K562 (cell line): ENCODE results near the gene CD70. TPM values are rescaled to one million over a fixed set of nuclear protein-coding genes. Genes with fewer than 3 reads are reported as not detected.
"Not testable (repeated sequence)": the region's sequence is repeated elsewhere in the genome, so short reads cannot be mapped to it uniquely, and the experiment has no call there.

ENCODE experiments used
- ATAC-seq: fragments of 200-7000 bp; cut with Tn5 transposase; 3 replicates; pipeline ENCODE4 v1.9.1; 2020; ENCODE audit warnings: moderate library complexity
- BruUV-seq: library from RNA; stranded (reverse); fragments of 400-500 nt; replicated peaks from 2 replicates; lab custom pipeline; 2021; lab: Mats Ljungman, UMichigan
- CTCF ChIA-PET: fragments of 300-600 bp; formaldehyde crosslinking; extraction: SDS; loops from one replicate; lab custom pipeline; 2021; ENCODE audit warnings: low intra/inter-chr PET ratio; lab: Yijun Ruan, JAX
- POLR2A ChIA-PET: fragments of 300-600, 350-650 bp; sonication (Branson Sonifier 250); formaldehyde crosslinking; extraction: SDS; loops from one replicate; lab custom pipeline; 2021; ENCODE audit warnings: antibody characterized with exemption, inconsistent platforms; lab: Yijun Ruan, JAX
- DNase-seq, 4 experiments: peaks; one replicate each; pipeline versions ENCODE4 v3.0.0 to v3.0.0-alpha.2; 2011 to 2018; ENCODE audit warnings: low spot score in 3 of 4, mixed read lengths in 3 of 4; ENCODE audit errors: extremely low read depth in 1 of 4
- FAIRE-seq: peaks from 2 replicates; lab custom pipeline; 2011; peaks lifted over from hg19 to GRCh38; lab: Jason Lieb, UNC
- H2AFZ ChIP-seq: 2 replicates; pipeline ENCODE4 v1.6.0; 2011; ENCODE audit warnings: low read depth, low read length, control low read depth, inconsistent platforms
- H3K27ac ChIP-seq: fragments of 200-600 bp; 3 replicates; pipeline ENCODE4 v1.8.0; 2011; ENCODE audit warnings: low read depth, mild to moderate bottlenecking, control low read depth, inconsistent platforms, low read length, moderate library complexity, mixed read lengths; ENCODE audit errors: extremely low read depth
- H3K27me3 ChIP-seq, 2 experiments: fragments of 300-600 bp in 1 of 2; 2 replicates in 1 of 2; 3 replicates in 1 of 2; pipeline versions ENCODE4 v1.6.0 to v1.8.0; 2011; ENCODE audit warnings: inconsistent platforms in 2 of 2, low read length in 2 of 2, mild to moderate bottlenecking in 1 of 2, mixed read lengths in 1 of 2, moderate library complexity in 1 of 2; ENCODE audit not compliant: control insufficient read depth in 2 of 2, insufficient read depth in 2 of 2
- H3K36me3 ChIP-seq: fragments of 300-600 bp; 3 replicates; pipeline ENCODE4 v1.8.0; 2011; ENCODE audit warnings: mild to moderate bottlenecking, low read length, inconsistent platforms; ENCODE audit not compliant: control insufficient read depth, insufficient read depth
- H3K4me1 ChIP-seq, 2 experiments: fragments of 200-600 bp in 1 of 2; replicated peaks in 1 of 2; 2 replicates in 1 of 2; 3 replicates in 1 of 2; pipeline versions ENCODE4 v1.5.1 to v1.8.0; 2011; ENCODE audit warnings: inconsistent platforms in 2 of 2, low read length in 2 of 2, mild to moderate bottlenecking in 1 of 2, mixed read lengths in 1 of 2, moderate library complexity in 1 of 2; ENCODE audit not compliant: control insufficient read depth in 2 of 2, insufficient read depth in 2 of 2
- H3K4me2 ChIP-seq: 2 replicates; pipeline ENCODE4 v1.6.1; 2011; ENCODE audit warnings: low read length, control low read depth, inconsistent platforms, mixed read lengths; ENCODE audit not compliant: insufficient read depth
- H3K4me3 ChIP-seq: fragments of 200-600 bp; sonication (generic), shearing (Covaris generic); 2 replicates; pipeline ENCODE4 v1.5.1; 2016; ENCODE audit warnings: control low read depth, inconsistent platforms
- H3K79me2 ChIP-seq: fragments of 200-600 bp; 3 replicates; pipeline ENCODE4 v1.8.0; 2011; ENCODE audit warnings: low read length, inconsistent platforms; ENCODE audit not compliant: control insufficient read depth, insufficient read depth
- H3K9ac ChIP-seq, 2 experiments: 2 replicates each; pipeline versions ENCODE4 v1.6.0 to v1.6.1; 2011; ENCODE audit warnings: low read depth in 2 of 2, low read length in 2 of 2, control low read depth in 1 of 2, inconsistent platforms in 1 of 2, mild to moderate bottlenecking in 1 of 2, mixed read lengths in 1 of 2; ENCODE audit not compliant: insufficient read depth in 1 of 2
- H3K9me1 ChIP-seq: one replicate; pipeline ENCODE4 v1.6.0; 2011; ENCODE audit warnings: inconsistent platforms, mild to moderate bottlenecking, low read length, moderate library complexity; ENCODE audit not compliant: control insufficient read depth, insufficient read depth
- H3K9me3 ChIP-seq: replicated peaks from 2 replicates; pipeline ENCODE4 v1.5.1; 2011; ENCODE audit warnings: low read depth, low read length, inconsistent platforms; ENCODE audit not compliant: control insufficient read depth, insufficient read depth
- H4K20me1 ChIP-seq: replicated peaks from 2 replicates; pipeline ENCODE4 v1.6.1; 2011; ENCODE audit warnings: low read length, inconsistent platforms, mixed read lengths; ENCODE audit not compliant: control insufficient read depth, insufficient read depth
- PRMT5 ChIP-seq: sonication (generic); formaldehyde crosslinking; IDR thresholded peaks from 2 replicates; pipeline ENCODE4 v1.5.0; 2020; ENCODE audit warnings: missing genetic modification reagents
- SRSF9 ChIP-seq: fragments of 200-400 bp; formaldehyde crosslinking; IDR thresholded peaks from 2 replicates; pipeline ENCODE4 v1.6.1; 2017; ENCODE audit warnings: low read depth, low read length, borderline replicate concordance
- XRCC5 ChIP-seq: fragments of 200-400 bp; formaldehyde crosslinking; IDR thresholded peaks from 2 replicates; pipeline ENCODE4 v1.6.1; 2017; ENCODE audit warnings: low read depth, mild to moderate bottlenecking, low read length
- ZBTB8A ChIP-seq: fragments of 450-650 bp; IDR thresholded peaks from 2 replicates; pipeline ENCODE4 v1.6.1; 2018; ENCODE audit warnings: mild to moderate bottlenecking, moderate library complexity; ENCODE audit not compliant: partially characterized antibody
- WGBS: fragments of 100-300 bp; shearing (Covaris generic); methylation state at CpG from one replicate; pipeline ENCODE4 v1.1.6; 2016; ENCODE audit warnings: low coverage, mixed read lengths; ENCODE audit not compliant: insufficient coverage; ENCODE audit errors: missing lambda C conversion rate; 5-methylcytosine and 5-hydroxymethylcytosine counted together
- in situ Hi-C: fragments of 300-500 bp; cut with MboI; formaldehyde crosslinking; loops from 4 replicates; pipeline ENCODE4 v1.15.0; 2018; ENCODE audit warnings: inconsistent platforms, mixed read lengths
- intact Hi-C: fragments of 100-400 bp; cut with micrococcal nuclease; formaldehyde crosslinking; loops from 2 replicates; pipeline ENCODE4 v1.14.2; 2022
- polyA plus RNA-seq, 8 experiments: library from polyadenylated mRNA; depleted of rRNA in 4 of 8; stranded (reverse) in 5 of 8; unstranded in 3 of 8; fragments of >200 nt; fragmentation: Nextera tagmentation in 2 of 8; fragmentation: Illumina TruSeq in 1 of 8; extraction: Ambion mirVana in 2 of 8; extraction: Trizol in 1 of 8; gene quantifications; 2 replicates each; pipeline versions ENCODE4 v1.2.1 to v1.2.3, GENCODE V29; 2011 to 2014; ENCODE audit warnings: inconsistent platforms in 1 of 8, missing spikeins in 1 of 8
- total RNA-seq, 7 experiments: library from RNA; depleted of rRNA in 6 of 7; stranded (reverse); fragments of >200 nt in 6 of 7; fragmentation: Illumina TruSeq in 2 of 7; extraction: Trizol in 2 of 7; gene quantifications; 2 replicates each; pipeline versions ENCODE4 v1.2.1 to v1.2.3, GENCODE V29; 2011 to 2021; ENCODE audit warnings: low replicate concordance in 1 of 7

Gene CD70
- total and polyA plus RNA-seq, 9 of the 15 experiments (the other 6 are each of a cell fraction or from before 2014, with no cell fraction given) = 0.06 to 0.58 (median 0.33) TPM; not detected in 4

GRCh38 chr19:6610934-6611852 is 20.2 kb upstream of the CD70 start:
- H2AFZ ChIP-seq = peak overlapping the region; percentile 45; the same call in 1 of the 2 replicates
- no peaks in the 10 kb centered on the region for H3K9me1 ChIP-seq
- H3K27ac ChIP-seq = no peak overlapping the region
- no peaks in the 10 kb centered on the region for H3K36me3 ChIP-seq
- intact Hi-C loops (no loop called here), in situ Hi-C loops (no loop called here)
- H3K4me3 ChIP-seq = no peak overlapping the region
- H4K20me1 ChIP-seq = no peaks in the 10 kb centered on the region
- H3K27me3 ChIP-seq = peaks cover 3 to 4% of the 10 kb centered on the region in 2 experiments; a peak in 2 of 5 replicates
- no peaks in the 10 kb centered on the region for H3K79me2 ChIP-seq
- no TSS peak for BruUV-seq
- TF ChIP-seq XRCC5 = no peak
- no peak for TF ChIP-seq PRMT5
- TF ChIP-seq ZBTB8A = no peak
- TF ChIP-seq, all 486 proteins: peak for 0
- POLR2A ChIA-PET = interaction anchor here (1.1 kb wide), 1 partner anchor 81 kb away, joined by 3 read pairs; the partner anchor contains the start of gene TNFSF9
- 23% methylated on average over 7 of the region's 7 CpGs for WGBS
- H3K4me1 ChIP-seq = peaks cover 0 to 3% of the 10 kb centered on the region in 2 experiments; a peak in 2 of 5 replicates
- no peak overlapping the region for H3K9ac ChIP-seq
- ATAC-seq (no peak), FAIRE-seq (peak; percentile 42), DNase-seq (no peak)
- CTCF ChIA-PET = no interaction called here
- H3K4me2 ChIP-seq = no peak overlapping the region
- no peaks in the 10 kb centered on the region for H3K9me3 ChIP-seq

DNA sequence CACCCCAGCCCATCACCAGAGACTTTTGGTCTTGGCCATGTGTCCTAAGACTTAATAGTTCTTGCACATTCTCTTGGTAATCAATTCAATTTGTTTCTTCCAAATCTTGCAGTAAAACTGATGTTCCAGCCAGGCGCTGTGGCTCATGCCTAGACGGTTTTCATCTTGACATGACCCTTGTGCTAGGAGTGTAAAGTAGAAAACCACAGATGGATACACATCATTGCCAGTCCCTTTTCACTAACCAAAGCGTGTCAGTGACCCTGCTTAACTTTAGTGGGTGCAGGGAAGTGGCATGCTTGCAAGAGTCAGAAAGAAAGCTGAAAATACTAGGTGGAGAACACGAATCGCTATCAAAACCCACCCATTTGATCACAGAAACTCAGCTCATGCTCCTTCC is 18.0 kb upstream of the CD70 start:
- Histone ChIP-seq H3K9ac (no peak overlapping the region), H3K4me2 (no peak overlapping the region)

GRCh38 chr19:6608146-6608545 is 17.2 kb upstream of the CD70 start:
- H3K79me2 ChIP-seq, H2AFZ ChIP-seq, H3K4me2 ChIP-seq, H3K27me3 ChIP-seq, H3K36me3 ChIP-seq, in situ Hi-C loops, H3K9me1 ChIP-seq, H3K27ac ChIP-seq, ATAC-seq, H3K4me1 ChIP-seq, intact Hi-C loops, H4K20me1 ChIP-seq, DNase-seq, H3K4me3 ChIP-seq, FAIRE-seq, H3K9me3 ChIP-seq, H3K9ac ChIP-seq, BruUV-seq: not testable (repeated sequence)
- POLR2A ChIA-PET = interaction anchor here (1.0 kb wide), 1 partner anchor 73 kb away, joined by 3 read pairs; no protein-coding TSS in a partner anchor
- CTCF ChIA-PET = interaction anchor here (0.7 kb wide), 1 partner anchor 1292 kb away, joined by 5 read pairs; no protein-coding TSS in a partner anchor
- WGBS = 48% methylated on average over 9 of the region's 9 CpGs

More for the DNA sequence above, 18.0 kb upstream of the CD70 start:
- CTCF ChIA-PET = no interaction called here
- peak; percentile 59 for FAIRE-seq
- no peaks in the 10 kb centered on the region; the same call in 2 of the 3 replicates for H3K79me2 ChIP-seq
- no peak for ATAC-seq
- H3K9me3 ChIP-seq = no peaks in the 10 kb centered on the region
- H4K20me1 ChIP-seq = no peaks in the 10 kb centered on the region
- in situ Hi-C loops = no loop called here
- H3K4me3 ChIP-seq = no peak overlapping the region
- H2AFZ ChIP-seq = 0 out of 2 replicates have a peak overlapping the region, but pooled peaks have one; percentile 53
- H3K36me3 ChIP-seq = no peaks in the 10 kb centered on the region
- no peak overlapping the region for H3K27ac ChIP-seq
- TF ChIP-seq SRSF9 = no peak
- TF ChIP-seq, all 486 proteins: peak for 0
- Histone ChIP-seq H3K27me3 (peaks cover 3 to 4% of the 10 kb centered on the region in 2 experiments; a peak in 2 of 5 replicates), H3K4me1 (peaks cover 3 to 5% of the 10 kb centered on the region in 2 experiments; a peak in 3 of 5 replicates), H3K9me1 (no peaks in the 10 kb centered on the region)
- POLR2A ChIA-PET = interaction anchor here (1.0 to 1.5 kb wide), 2 partner anchors 8 to 72 kb away, joined by 3 to 5 read pairs; no protein-coding TSS in a partner anchor
- no peak for DNase-seq
- BruUV-seq = no TSS peak
- intact Hi-C loops = no loop called here
- 19% methylated on average over 5 of the region's 5 CpGs for WGBS
